ENCODE results near the gene TENM4.
"Not testable (repeated sequence)": the region's sequence is repeated elsewhere in the genome, so short reads cannot be mapped to it uniquely, and the experiment has no call there.

The TENM4 gene

GRCh38 chr11:79022265-79022664 is 418.6 kb downstream of the TENM4 start:
- DNase-seq (ENCODE audit: low read depth in 2 of 2), result no peak

- no peak for DNase-seq (ENCODE audit: low read depth in 2 of 2)
These were observed 419.2 kb downstream of the TENM4 start for GRCh38 chr11:79021601-79022000.

GRCh38 chr11:79019975-79020374 is 420.9 kb downstream of the TENM4 start:
- DNase-seq (ENCODE audit: low read depth in 2 of 2), result no peak

- no peak for DNase-seq (ENCODE audit: low read depth in 2 of 2)
These were observed 421.6 kb downstream of the TENM4 start for GRCh38 chr11:79019277-79019676.

- no peak for DNase-seq (ENCODE audit: low read depth in 2 of 2)
These were observed 422.4 kb downstream of the TENM4 start for GRCh38 chr11:79018371-79018849.

- no peak for DNase-seq (ENCODE audit: low read depth in 2 of 2)
These were observed 423.0 kb downstream of the TENM4 start for GRCh38 chr11:79017811-79018210.

GRCh38 chr11:79013509-79013908 is 427.3 kb downstream of the TENM4 start:
- DNase-seq (ENCODE audit: low read depth in 2 of 2), result no peak

- no peak for DNase-seq (ENCODE audit: low read depth in 2 of 2)
These were observed 429.5 kb downstream of the TENM4 start for GRCh38 chr11:79011357-79011756.

- DNase-seq (ENCODE audit: low read depth in 2 of 2), result no peak
These were observed 432.9 kb downstream of the TENM4 start for GRCh38 chr11:79007771-79008402.

- DNase-seq (ENCODE audit: low read depth in 2 of 2), result no peak
These were observed 434.0 kb downstream of the TENM4 start for GRCh38 chr11:79006854-79007253.

GRCh38 chr11:78996007-78996406 is 444.8 kb downstream of the TENM4 start:
- no peak for DNase-seq (ENCODE audit: low read depth in 2 of 2)

GRCh38 chr11:78995171-78995570 is 445.7 kb downstream of the TENM4 start:
- no peak for DNase-seq (ENCODE audit: low read depth in 2 of 2)

GRCh38 chr11:78993802-78994430 is 446.9 kb downstream of the TENM4 start:
- no peak for DNase-seq (ENCODE audit: low read depth in 2 of 2)

GRCh38 chr11:78991681-78992080 is 449.1 kb downstream of the TENM4 start:
- no peak for DNase-seq (ENCODE audit: low read depth in 2 of 2)

- DNase-seq (ENCODE audit: low read depth in 2 of 2), result no peak
These were observed 450.6 kb downstream of the TENM4 start for GRCh38 chr11:78990261-78990660.

GRCh38 chr11:78987748-78988147 is 453.1 kb downstream of the TENM4 start:
- DNase-seq (ENCODE audit: low read depth in 2 of 2), result no peak

GRCh38 chr11:78986305-78986704 is 454.5 kb downstream of the TENM4 start:
- no peak for DNase-seq (ENCODE audit: low read depth in 2 of 2)

GRCh38 chr11:78985663-78986062 is 455.2 kb downstream of the TENM4 start:
- no peak for DNase-seq (ENCODE audit: low read depth in 2 of 2)

GRCh38 chr11:78982473-78982872 is 458.4 kb downstream of the TENM4 start:
- no peak for DNase-seq (ENCODE audit: low read depth in 2 of 2)

- no peak for DNase-seq (ENCODE audit: low read depth in 2 of 2)
These were observed 459.7 kb downstream of the TENM4 start for GRCh38 chr11:78981153-78981552.

GRCh38 chr11:78978831-78979230 is 462.0 kb downstream of the TENM4 start:
- DNase-seq (ENCODE audit: low read depth in 2 of 2), result no peak

GRCh38 chr11:78977848-78978247 is 463.0 kb downstream of the TENM4 start:
- not testable (repeated sequence) for DNase-seq (ENCODE audit: low read depth in 2 of 2)

- no peak for DNase-seq (ENCODE audit: low read depth in 2 of 2)
These were observed 463.8 kb downstream of the TENM4 start for GRCh38 chr11:78977009-78977408.

- DNase-seq (ENCODE audit: low read depth in 2 of 2), result no peak
These were observed 465.7 kb downstream of the TENM4 start for GRCh38 chr11:78975081-78975480.
